HEK293 (cell line): ENCODE data around the gene OR4E1.
A peak's percentile ranks its signal among the peaks of the same experiment; 100 is the strongest.

Experiments
- CTCF ChIA-PET: fragments of 350-600 bp; formaldehyde crosslinking; extraction: SDS; loops from one replicate; lab custom pipeline; 2021; ENCODE audit warnings: antibody characterized with exemption; lab: Yijun Ruan, JAX
- POLR2A ChIA-PET: fragments of 300-600 bp; formaldehyde crosslinking; extraction: SDS; loops from one replicate; lab custom pipeline; 2020; ENCODE audit warnings: antibody characterized with exemption, inconsistent platforms; lab: Yijun Ruan, JAX
- H3K27ac ChIP-seq: fragments of 200-500 bp; sonication (Bioruptor generic); 2 replicates; pipeline ENCODE4 v1.5.1; 2014; ENCODE audit warnings: low read depth, low read length, control low read depth, inconsistent platforms; ENCODE audit errors: extremely low read depth
- H3K36me3 ChIP-seq, 2 experiments: fragments of 200-500 bp in 1 of 2; sonication (Bioruptor generic) in 1 of 2; 1 replicate in 1 of 2; 2 replicates in 1 of 2; pipeline ENCODE4 v1.5.1; 2014 to 2017; ENCODE audit warnings: inconsistent platforms in 2 of 2, low read length in 2 of 2; ENCODE audit not compliant: control insufficient read depth in 2 of 2, insufficient read depth in 1 of 2
- H3K4me1 ChIP-seq: fragments of 200-500 bp; sonication (Bioruptor generic); 2 replicates; pipeline ENCODE4 v1.5.1; 2014; ENCODE audit warnings: mild to moderate bottlenecking, low read length, inconsistent platforms; ENCODE audit not compliant: control insufficient read depth, insufficient read depth
- H3K4me3 ChIP-seq: 2 replicates; pipeline ENCODE4 v1.5.1; 2011; ENCODE audit warnings: low read depth, mild to moderate bottlenecking, control low read depth, low read length, moderate library complexity
- H3K9me3 ChIP-seq: fragments of 200-500 bp; sonication (Bioruptor generic); 2 replicates; pipeline ENCODE4 v1.5.1; 2014; ENCODE audit warnings: low read depth, low read length, inconsistent platforms; ENCODE audit not compliant: control insufficient read depth, insufficient read depth
- ATF2 ChIP-seq: fragments of 450-650 bp; formaldehyde crosslinking; IDR thresholded peaks from 2 replicates; pipeline ENCODE4 v1.5.1; 2016; ENCODE audit warnings: missing biosample characterization, missing genetic modification characterization, low read depth
- HOXC10 ChIP-seq: sonication (generic); formaldehyde crosslinking; IDR thresholded peaks from 2 replicates; pipeline ENCODE4 v1.8.1; 2023; ENCODE audit warnings: mild to moderate bottlenecking, missing genetic modification reagents
- KLF16 ChIP-seq: fragments of 450-650 bp; formaldehyde crosslinking; IDR thresholded peaks from 2 replicates; pipeline ENCODE4 v1.5.1; 2017; ENCODE audit warnings: missing biosample characterization, missing genetic modification characterization
- MYNN ChIP-seq: fragments of 450-650 bp; formaldehyde crosslinking; IDR thresholded peaks from 2 replicates; pipeline ENCODE4 v1.5.1; 2016; ENCODE audit warnings: missing biosample characterization, missing genetic modification characterization, borderline replicate concordance
- PRDM4 ChIP-seq: fragments of 450-650 bp; formaldehyde crosslinking; IDR thresholded peaks from 2 replicates; pipeline ENCODE4 v1.5.1; 2017; ENCODE audit warnings: missing biosample characterization, missing genetic modification characterization
- WT1 ChIP-seq: fragments of 450-650 bp; formaldehyde crosslinking; IDR thresholded peaks from 2 replicates; pipeline ENCODE4 v1.5.1; 2016; ENCODE audit warnings: missing biosample characterization, missing genetic modification characterization
- ZBTB8A ChIP-seq: fragments of 450-650 bp; formaldehyde crosslinking; IDR thresholded peaks from 2 replicates; pipeline ENCODE4 v1.5.1; 2016; ENCODE audit warnings: missing biosample characterization, missing genetic modification characterization
- ZFHX2 ChIP-seq: fragments of 450-650 bp; formaldehyde crosslinking; conservative IDR thresholded peaks from 2 replicates; pipeline ENCODE4 v1.5.1; 2016; ENCODE audit warnings: missing biosample characterization, missing genetic modification characterization
- ZNF114 ChIP-seq: fragments of 450-650 bp; formaldehyde crosslinking; IDR thresholded peaks from 2 replicates; pipeline ENCODE4 v1.5.0; 2017; ENCODE audit warnings: missing biosample characterization, missing genetic modification characterization
- ZNF248 ChIP-seq: fragments of 450-650 bp; formaldehyde crosslinking; IDR thresholded peaks from 2 replicates; pipeline ENCODE4 v1.5.1; 2017; ENCODE audit warnings: missing biosample characterization, missing genetic modification characterization
- ZNF423 ChIP-seq: fragments of 450-650 bp; formaldehyde crosslinking; IDR thresholded peaks from 2 replicates; pipeline ENCODE4 v1.5.1; 2016; ENCODE audit warnings: missing biosample characterization, missing genetic modification characterization
- ZNF488 ChIP-seq: fragments of 450-650 bp; formaldehyde crosslinking; IDR thresholded peaks from 2 replicates; pipeline ENCODE4 v1.5.1; 2016; ENCODE audit warnings: missing biosample characterization, missing genetic modification characterization
- ZNF585B ChIP-seq: fragments of 450-650 bp; formaldehyde crosslinking; IDR thresholded peaks from 2 replicates; pipeline ENCODE4 v1.5.1; 2016; ENCODE audit warnings: missing biosample characterization, missing genetic modification characterization
- TF ChIP-seq, protein P1 (sequence below): fragments of 450-650 bp; formaldehyde crosslinking; IDR thresholded peaks from 2 replicates; pipeline ENCODE4 v1.5.1; 2017; ENCODE audit warnings: missing biosample characterization, missing genetic modification characterization

OR4E1 gene

DNA sequence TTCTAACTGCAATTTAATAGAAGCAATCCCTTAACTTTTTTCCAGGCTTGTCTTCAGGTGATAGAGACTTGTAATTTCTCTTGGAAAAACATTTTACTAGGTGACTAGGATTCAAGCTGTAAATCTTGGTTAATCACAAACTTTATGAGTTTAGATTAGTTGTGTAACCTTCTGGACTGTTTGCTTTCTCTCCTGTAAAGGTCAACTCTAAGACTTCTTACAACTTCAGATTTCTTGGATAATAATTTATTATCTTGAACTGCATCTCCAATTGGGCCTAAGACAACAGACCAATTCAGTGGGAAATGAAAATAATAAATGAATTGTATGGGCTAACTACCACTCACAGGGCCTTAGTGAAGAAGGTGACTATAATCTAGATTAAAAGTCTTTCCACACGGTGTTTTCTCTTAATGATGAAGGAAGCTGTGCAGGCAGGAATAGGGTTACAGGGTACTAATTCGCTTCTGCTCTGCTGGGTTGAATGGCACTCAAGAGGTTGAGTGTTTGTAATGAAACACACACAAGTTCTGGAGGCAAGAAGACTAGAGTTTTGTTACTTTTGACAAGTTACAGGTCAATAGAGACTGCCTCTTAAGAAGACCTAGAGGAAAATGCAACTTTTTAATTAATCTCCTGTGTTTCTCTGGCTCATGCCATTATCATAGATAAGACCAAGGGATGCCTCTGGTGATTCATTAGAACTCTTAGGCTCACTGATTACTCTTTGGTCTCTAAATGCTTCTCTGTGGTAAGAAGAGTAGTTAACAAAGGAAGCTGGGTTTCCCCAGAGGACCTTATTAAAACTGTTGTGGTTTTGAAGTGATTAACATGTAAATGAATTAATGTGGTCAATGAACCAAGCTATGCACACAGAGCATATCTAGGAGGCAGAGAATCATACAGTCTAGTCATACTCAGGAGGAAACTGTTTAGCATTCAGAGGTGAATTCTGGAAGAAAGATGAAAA, 30.0 kb upstream of the OR4E1 start:
- TF ChIP-seq MYNN (tag by site-specific recombination) (peak; percentile 50; the same call in 1 of the 2 replicates), KLF16 (no peak), WT1 (peak; percentile 28; the same call in 1 of the 2 replicates), ZNF114 (tag by site-specific recombination) (no peak)
- TF ChIP-seq, protein P1, sequence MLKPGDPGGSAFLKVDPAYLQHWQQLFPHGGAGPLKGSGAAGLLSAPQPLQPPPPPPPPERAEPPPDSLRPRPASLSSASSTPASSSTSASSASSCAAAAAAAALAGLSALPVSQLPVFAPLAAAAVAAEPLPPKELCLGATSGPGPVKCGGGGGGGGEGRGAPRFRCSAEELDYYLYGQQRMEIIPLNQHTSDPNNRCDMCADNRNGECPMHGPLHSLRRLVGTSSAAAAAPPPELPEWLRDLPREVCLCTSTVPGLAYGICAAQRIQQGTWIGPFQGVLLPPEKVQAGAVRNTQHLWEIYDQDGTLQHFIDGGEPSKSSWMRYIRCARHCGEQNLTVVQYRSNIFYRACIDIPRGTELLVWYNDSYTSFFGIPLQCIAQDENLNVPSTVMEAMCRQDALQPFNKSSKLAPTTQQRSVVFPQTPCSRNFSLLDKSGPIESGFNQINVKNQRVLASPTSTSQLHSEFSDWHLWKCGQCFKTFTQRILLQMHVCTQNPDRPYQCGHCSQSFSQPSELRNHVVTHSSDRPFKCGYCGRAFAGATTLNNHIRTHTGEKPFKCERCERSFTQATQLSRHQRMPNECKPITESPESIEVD (tag by site-specific recombination), result peak; percentile 19
- ChIA-PET POLR2A (no interaction called here), CTCF (interaction anchor here (1.1 to 1.2 kb wide), 2 partner anchors 8 to 20 kb away, joined by 3 to 4 read pairs; no protein-coding TSS in a partner anchor)

GRCh38 chr14:21702316-21702715, 28.7 kb upstream of the OR4E1 start:
- peaks cover 3% of the 10 kb centered on the region; the same call in 1 of the 2 replicates for H3K9me3 ChIP-seq
- ChIA-PET POLR2A (no interaction called here), CTCF (no interaction called here)
- TF ChIP-seq ZNF248 (no peak), HOXC10 (CRISPR knock-in tag) (no peak), ZFHX2 (tag by site-specific recombination) (no peak), PRDM4 (tag by site-specific recombination) (no peak), ZNF423 (tag by site-specific recombination) (no peak), ATF2 (tag by site-specific recombination) (no peak), ZNF585B (no peak), ZBTB8A (tag by site-specific recombination) (no peak), ZNF488 (no peak)
- no peak overlapping the region for H3K27ac ChIP-seq
- H3K4me1 ChIP-seq, result peaks cover 26% of the 10 kb centered on the region
- no peak overlapping the region for H3K4me3 ChIP-seq
- no peaks in the 10 kb centered on the region for H3K36me3 ChIP-seq

More for the DNA sequence above, 30.0 kb upstream of the OR4E1 start:
- Histone ChIP-seq H3K4me1 (peaks cover 26% of the 10 kb centered on the region), H3K27ac (peak overlapping the region; percentile 12; the same call in 1 of the 2 replicates), H3K36me3 (no peaks in the 10 kb centered on the region), H3K9me3 (peaks cover 3% of the 10 kb centered on the region; the same call in 1 of the 2 replicates), H3K4me3 (no peak overlapping the region)
